GM12873 (cell line): ENCODE results near the gene MX2.

Experiments used
- TF ChIP-seq, protein P1 (sequence below): IDR thresholded peaks from 2 replicates; pipeline ENCODE4 v1.5.1; 2012; ENCODE audit warnings: low read depth, mild to moderate bottlenecking, moderate library complexity, low read length, control low read depth; ENCODE audit not compliant: insufficient read depth; ENCODE audit errors: missing control alignments

The MX2 gene

GRCh38 chr21:41327753-41328152 is 34.1 kb upstream of the MX2 start:
- TF ChIP-seq, protein P1, sequence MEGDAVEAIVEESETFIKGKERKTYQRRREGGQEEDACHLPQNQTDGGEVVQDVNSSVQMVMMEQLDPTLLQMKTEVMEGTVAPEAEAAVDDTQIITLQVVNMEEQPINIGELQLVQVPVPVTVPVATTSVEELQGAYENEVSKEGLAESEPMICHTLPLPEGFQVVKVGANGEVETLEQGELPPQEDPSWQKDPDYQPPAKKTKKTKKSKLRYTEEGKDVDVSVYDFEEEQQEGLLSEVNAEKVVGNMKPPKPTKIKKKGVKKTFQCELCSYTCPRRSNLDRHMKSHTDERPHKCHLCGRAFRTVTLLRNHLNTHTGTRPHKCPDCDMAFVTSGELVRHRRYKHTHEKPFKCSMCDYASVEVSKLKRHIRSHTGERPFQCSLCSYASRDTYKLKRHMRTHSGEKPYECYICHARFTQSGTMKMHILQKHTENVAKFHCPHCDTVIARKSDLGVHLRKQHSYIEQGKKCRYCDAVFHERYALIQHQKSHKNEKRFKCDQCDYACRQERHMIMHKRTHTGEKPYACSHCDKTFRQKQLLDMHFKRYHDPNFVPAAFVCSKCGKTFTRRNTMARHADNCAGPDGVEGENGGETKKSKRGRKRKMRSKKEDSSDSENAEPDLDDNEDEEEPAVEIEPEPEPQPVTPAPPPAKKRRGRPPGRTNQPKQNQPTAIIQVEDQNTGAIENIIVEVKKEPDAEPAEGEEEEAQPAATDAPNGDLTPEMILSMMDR: no peak

DNA sequence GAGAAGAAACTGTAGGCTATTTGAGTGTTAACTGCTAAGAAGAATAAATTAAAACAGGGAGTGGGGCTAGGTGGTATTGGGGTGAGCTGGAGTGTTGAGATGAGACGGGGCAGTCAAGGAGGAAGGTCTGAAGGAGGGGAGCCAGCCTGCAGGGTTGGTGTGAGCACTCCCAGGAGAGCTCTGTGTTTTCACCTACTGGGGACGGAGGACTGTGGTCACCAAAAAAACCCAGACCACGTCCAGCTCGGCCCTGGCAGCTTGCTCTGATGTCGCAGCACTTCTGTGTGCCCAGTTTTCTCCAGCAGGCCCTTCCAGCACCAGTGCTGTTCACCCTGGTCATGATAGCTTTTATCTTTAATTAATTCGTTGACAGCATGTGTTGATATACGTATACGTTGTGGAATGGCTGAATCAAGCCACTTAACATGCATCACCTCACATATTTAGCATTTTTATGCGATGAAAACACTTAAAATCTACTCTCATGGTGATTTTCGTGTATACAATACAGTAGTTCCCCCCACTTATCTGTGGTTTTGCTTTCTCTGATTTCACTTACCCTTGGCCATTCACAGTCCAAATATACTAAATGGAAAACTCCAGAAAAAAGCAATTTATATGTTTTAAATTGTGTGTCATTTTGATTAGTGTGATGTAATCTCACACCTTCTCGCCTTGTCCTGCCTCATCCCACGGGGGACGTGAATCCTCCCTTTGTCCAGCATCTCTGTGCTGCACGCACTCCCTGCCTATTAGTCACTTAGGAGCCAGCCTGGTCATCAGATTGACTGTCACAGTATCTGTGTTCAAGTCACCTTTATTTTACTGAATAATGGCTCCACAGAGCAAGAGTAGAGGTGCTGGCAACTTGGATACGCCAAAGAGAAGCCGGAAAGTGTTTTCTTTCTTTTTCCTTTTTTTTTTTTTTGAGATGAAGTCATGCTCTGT is 32.9 kb upstream of the MX2 start:
- TF ChIP-seq, protein P1: no peak

GRCh38 chr21:41333752-41334151 is 28.1 kb upstream of the MX2 start:
- TF ChIP-seq, protein P1: no peak

DNA sequence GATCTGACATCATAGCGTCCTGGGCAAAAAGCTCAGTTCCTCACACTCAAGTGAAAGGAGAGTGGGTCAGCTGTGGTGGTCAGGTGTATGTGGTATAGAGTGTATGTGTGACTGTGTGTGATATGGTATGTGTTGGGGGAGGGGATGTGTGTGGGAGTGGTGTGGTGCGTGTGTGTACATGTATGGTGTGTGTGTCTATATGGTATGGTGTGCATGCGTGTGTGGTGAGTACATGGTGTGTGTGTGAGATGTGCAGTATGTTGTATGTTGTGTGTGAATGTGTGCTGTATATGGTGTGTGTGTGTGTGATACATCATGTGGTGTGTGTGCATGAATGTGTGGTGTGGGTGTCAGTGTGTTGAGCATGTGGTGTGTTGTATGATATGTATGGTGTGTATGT is 24.3 kb upstream of the MX2 start:
- TF ChIP-seq, protein P1: no peak

- TF ChIP-seq, protein P1: no peak
These were observed 23.4 kb upstream of the MX2 start for GRCh38 chr21:41338455-41338854.

DNA sequence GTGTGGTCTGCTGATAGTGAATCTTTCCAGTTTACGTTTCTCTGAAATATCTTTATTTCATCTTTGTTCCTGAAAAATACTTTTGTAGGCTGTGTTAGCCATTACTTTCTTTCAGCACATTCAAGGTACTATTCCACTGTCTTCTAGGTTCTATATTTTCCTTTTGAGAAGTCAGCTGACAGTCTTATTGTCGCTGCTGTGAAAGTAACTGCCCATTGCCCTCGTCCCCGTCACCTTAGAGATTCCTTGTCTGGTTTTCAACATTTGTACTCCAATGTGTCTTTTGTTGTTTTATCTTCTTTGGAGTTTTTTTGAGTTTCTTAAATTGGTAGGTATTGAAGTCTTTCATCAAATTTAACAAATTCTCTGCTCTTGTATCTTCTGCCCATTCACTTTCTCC is 19.8 kb upstream of the MX2 start:
- TF ChIP-seq, protein P1: no peak

DNA sequence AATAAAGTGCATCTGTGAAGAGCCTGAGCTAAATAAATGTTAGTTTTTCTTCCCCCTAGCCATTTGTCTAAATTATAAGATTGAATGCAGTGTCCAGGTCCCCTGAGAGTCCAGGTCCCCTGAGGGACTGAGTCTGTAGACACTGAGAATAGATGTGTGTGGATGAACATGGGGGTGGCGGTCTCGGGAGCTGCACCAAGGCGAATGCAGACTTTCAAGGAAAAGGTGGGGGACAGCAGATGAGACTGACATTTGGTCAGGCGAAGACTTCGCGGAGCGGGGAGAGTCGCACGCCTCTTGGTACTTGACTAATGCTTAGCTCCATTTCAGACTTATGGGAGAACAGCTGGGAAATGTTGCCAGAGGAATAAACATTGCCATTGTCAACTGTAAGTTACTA is 17.7 kb upstream of the MX2 start:
- TF ChIP-seq, protein P1: no peak
